Stimulated activated CD8-positive, alpha-beta memory T cell treated with anti-CD3 and anti-CD28 coated beads, Interleukin-4, amount 100 ng/mL, for 4 hours (primary cell): ENCODE measurements around the gene PTPN9.
A peak's percentile ranks its signal among the peaks of the same experiment; 100 is the strongest.
"Not testable (repeated sequence)": the region's sequence is repeated elsewhere in the genome, so short reads cannot be mapped to it uniquely, and the experiment has no call there.

Experiments
- DNase-seq, 2 donors: peaks; one replicate each; pipeline ENCODE4 v3.0.0-alpha.2; 2020; ENCODE audit warnings: low read depth in 2 of 2, low spot score in 1 of 2

PTPN9 gene

GRCh38 chr15:75578948-75579920, at the start of gene PTPN9:
Gene PTPN9, minus strand, starts transcription at chr15:75579315. Its CDS starts 539 bp downstream, at chr15:75578776.
- DNase-seq = peak; percentile 30 to 38

- peak; percentile 75 to 88 for DNase-seq
Observed at GRCh38 chr15:75625542-75626347, 46.6 kb upstream of the PTPN9 start, which contains the start of gene SNUPN. Gene SNUPN, minus strand, starts transcription at chr15:75625725. Its CDS starts 4,674 bp downstream, at chr15:75621051.

GRCh38 chr15:75622505-75622904, 43.4 kb upstream of the PTPN9 start:
- no peak for DNase-seq

- DNase-seq = no peak
Observed at GRCh38 chr15:75620841-75621391, 41.8 kb upstream of the PTPN9 start.

- DNase-seq = no peak
Observed at GRCh38 chr15:75620058-75620820, 41.1 kb upstream of the PTPN9 start.

GRCh38 chr15:75616766-75617165, 37.7 kb upstream of the PTPN9 start:
- DNase-seq = no peak

GRCh38 chr15:75606711-75607699, 27.9 kb upstream of the PTPN9 start:
- DNase-seq = no peak

GRCh38 chr15:75606026-75606425, 26.9 kb upstream of the PTPN9 start:
- no peak for DNase-seq

- DNase-seq = no peak
Observed at GRCh38 chr15:75599401-75599800, 20.3 kb upstream of the PTPN9 start.

- DNase-seq = no peak
Observed at GRCh38 chr15:75598361-75598760, 19.2 kb upstream of the PTPN9 start.

GRCh38 chr15:75597667-75598341, 18.7 kb upstream of the PTPN9 start:
- DNase-seq = no peak

GRCh38 chr15:75596703-75597345, 17.7 kb upstream of the PTPN9 start:
- DNase-seq = no peak

GRCh38 chr15:75594276-75594675, 15.2 kb upstream of the PTPN9 start:
- no peak for DNase-seq

- DNase-seq = no peak
Observed at GRCh38 chr15:75591655-75592364, 12.7 kb upstream of the PTPN9 start.

- no peak for DNase-seq
Observed at GRCh38 chr15:75590239-75590638, 11.1 kb upstream of the PTPN9 start.

- no peak for DNase-seq
Observed at GRCh38 chr15:75589071-75589470, 10.0 kb upstream of the PTPN9 start.

GRCh38 chr15:75586422-75586821, 7.3 kb upstream of the PTPN9 start:
- not testable (repeated sequence) for DNase-seq

- DNase-seq = no peak
Observed at GRCh38 chr15:75584121-75584520, 5.0 kb upstream of the PTPN9 start.
